GM08714 (cell line): Measurements from ENCODE around the gene CD72.

ENCODE experiments used
- H3K4me3 ChIP-seq: fragments of 200-500 bp; sonication (Bioruptor generic); 2 replicates; pipeline ENCODE4 v1.5.1; 2014; ENCODE audit warnings: mild to moderate bottlenecking, low read length, inconsistent platforms
- ZNF274 ChIP-seq: IDR thresholded peaks from 2 replicates; pipeline ENCODE4 v1.6.1; 2012; ENCODE audit warnings: mild to moderate bottlenecking, low read depth, low read length

CD72 gene

GRCh38 chr9:35618325-35618727 lies at the start of gene CD72:
CD72 (minus strand) TSS chr9:35618413; CDS start chr9:35618303, 110 bp downstream.
- TF ChIP-seq ZNF274 = no peak
- H3K4me3 ChIP-seq = peak within 1 kb of the TSS; percentile 44; the same call in 1 of the 2 replicates

DNA sequence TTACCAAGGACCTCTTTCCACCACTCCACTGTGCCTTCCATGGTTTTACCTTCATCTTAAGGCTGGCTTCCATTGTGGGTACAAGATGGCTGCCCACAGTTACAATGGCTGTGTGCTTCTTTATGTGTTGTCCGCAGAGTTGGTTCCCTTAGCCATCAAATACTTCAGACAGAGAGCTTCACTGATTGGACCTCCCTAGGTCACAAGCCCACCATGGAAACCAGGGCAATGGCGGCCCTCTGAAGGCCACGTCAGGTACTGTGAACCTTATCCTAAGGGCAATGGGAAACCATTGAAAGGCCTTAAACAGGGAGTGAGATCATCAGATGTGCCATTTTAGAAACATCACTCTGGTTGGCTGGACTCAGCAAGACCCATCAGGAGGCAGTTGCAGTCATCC lies 49.7 kb upstream of the CD72 start:
- no peak for TF ChIP-seq ZNF274
- no peak overlapping the region for H3K4me3 ChIP-seq

DNA sequence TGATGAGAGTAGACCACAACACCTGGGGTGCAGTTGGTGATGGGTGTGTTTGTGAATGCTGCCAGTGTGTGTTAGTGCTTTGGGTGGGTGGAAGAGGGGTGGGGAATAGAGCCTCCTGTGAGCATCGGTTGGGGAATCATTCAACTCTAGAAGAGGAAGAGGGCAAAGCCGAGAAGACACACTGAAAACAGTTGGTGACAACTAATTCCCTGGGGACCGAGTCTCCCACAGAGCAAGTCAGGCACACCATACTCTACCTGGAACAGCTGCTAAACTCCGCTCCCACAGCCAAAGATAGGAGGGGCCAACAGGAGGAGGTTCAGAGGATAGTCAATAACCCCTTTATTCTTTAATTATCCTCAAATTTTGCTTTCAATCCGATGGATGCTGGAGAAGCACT lies 48.3 kb upstream of the CD72 start:
- TF ChIP-seq ZNF274 = no peak
- H3K4me3 ChIP-seq = no peak overlapping the region

GRCh38 chr9:35666045-35666444 lies 47.8 kb upstream of the CD72 start:
- no peak overlapping the region for H3K4me3 ChIP-seq
- TF ChIP-seq ZNF274 = no peak

DNA sequence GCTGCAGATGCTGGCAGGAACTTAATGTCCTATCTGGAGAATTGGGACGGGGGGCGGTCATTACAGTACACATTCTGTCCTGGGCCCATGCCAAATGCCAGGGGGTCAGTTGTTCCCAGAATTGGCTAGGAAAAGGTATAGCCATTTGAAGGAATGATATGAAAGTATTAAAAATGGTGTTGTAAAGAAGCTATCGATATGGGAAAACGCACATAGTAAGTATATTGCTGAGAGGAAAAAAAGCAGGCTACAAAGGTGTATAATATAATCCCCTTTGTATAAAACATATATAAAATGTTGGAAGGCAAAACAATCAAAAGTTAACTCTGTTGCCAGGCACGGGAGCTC lies 47.2 kb upstream of the CD72 start:
- H3K4me3 ChIP-seq = peak overlapping the region; percentile 76; the same call in 1 of the 2 replicates
- no peak for TF ChIP-seq ZNF274

DNA sequence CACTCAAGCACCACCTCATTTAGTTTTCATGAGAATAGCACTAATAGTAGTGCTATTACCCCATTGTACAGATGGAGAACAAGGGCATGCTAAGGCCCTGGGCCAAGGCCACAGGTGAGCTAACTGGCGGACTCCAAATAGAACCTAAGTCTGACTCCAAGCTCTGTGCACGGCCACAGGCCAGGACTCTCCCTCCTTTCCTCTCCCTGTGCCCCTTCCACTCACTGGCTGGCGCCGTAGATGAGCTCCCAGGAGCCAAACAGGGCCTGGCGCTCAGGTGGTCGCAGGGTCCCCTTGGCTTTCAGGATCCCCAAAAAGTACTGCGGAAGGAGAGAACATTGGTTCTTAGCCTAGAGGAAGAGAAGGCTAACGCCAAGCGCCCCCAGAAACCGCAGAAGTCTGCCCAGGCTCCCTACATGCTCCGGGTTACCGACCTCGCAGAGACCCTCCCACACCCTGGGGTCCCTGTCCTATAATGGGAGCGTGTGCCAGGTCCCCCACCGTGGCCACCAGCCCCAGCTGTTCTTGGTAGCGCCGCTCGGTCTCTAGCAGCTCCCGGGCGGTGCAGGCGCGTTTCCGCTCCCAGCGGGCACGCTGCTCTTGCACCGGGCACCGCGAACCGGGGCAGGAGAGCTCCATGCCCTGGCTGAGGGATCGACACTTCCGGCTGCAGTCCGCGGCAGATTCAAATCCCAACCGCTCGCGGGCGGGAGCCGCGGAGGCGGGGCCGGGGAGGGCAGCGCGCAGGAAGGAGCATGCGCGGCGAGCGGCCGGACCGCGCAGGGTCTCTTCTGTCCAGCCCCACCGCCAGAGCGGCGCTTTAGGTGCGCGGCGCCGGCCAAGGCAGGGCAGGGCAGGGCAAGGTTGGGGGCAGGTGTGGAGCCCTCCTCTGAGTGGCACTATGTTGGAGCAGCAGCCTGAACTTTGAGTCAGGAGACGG lies 46.6 kb upstream of the CD72 start, which contains the start of gene ARHGEF39:
Gene ARHGEF39, minus strand, starts transcription at position 665 of the 940 bp plus-strand sequence. Its CDS starts 26 bp downstream, at position 639.
- peak within 1 kb of the TSS; percentile 76 for H3K4me3 ChIP-seq
- no peak for TF ChIP-seq ZNF274

GRCh38 chr9:35662437-35662836 lies 44.2 kb upstream of the CD72 start:
- no peak overlapping the region for H3K4me3 ChIP-seq
- no peak for TF ChIP-seq ZNF274

GRCh38 chr9:35661756-35662350 lies 43.6 kb upstream of the CD72 start:
- H3K4me3 ChIP-seq = no peak overlapping the region
- TF ChIP-seq ZNF274 = no peak

DNA sequence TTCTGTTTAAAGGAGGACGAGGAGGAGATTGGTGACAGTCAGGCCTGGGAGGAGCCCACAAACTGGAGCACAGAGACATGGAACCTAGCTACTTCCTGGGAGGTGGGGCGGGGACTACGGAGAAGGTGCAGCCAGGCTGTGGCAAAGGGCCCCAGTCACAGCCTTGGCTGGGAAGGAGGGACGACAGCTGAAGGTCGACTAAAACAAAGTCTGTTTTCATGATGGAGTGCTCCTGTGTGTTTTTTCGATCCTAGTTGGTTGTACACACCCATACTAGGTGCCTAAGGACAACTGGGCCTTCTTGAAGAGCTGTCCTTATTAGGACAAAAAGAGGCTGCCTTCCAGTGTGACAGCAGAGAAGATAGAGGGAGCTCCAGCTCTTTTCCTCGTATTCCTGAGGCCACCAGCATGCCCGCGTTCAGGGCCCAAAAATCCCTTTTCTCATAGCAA lies 42.8 kb upstream of the CD72 start:
- no peak for TF ChIP-seq ZNF274
- H3K4me3 ChIP-seq = no peak overlapping the region

- peak overlapping the region; percentile 79; the same call in 1 of the 2 replicates for H3K4me3 ChIP-seq
- TF ChIP-seq ZNF274 = no peak
Observed at GRCh38 chr9:35659340-35659739, 41.1 kb upstream of the CD72 start.

- TF ChIP-seq ZNF274 = no peak
- peak overlapping the region; percentile 79 for H3K4me3 ChIP-seq
Observed at GRCh38 chr9:35658968-35659220, 40.7 kb upstream of the CD72 start.

DNA sequence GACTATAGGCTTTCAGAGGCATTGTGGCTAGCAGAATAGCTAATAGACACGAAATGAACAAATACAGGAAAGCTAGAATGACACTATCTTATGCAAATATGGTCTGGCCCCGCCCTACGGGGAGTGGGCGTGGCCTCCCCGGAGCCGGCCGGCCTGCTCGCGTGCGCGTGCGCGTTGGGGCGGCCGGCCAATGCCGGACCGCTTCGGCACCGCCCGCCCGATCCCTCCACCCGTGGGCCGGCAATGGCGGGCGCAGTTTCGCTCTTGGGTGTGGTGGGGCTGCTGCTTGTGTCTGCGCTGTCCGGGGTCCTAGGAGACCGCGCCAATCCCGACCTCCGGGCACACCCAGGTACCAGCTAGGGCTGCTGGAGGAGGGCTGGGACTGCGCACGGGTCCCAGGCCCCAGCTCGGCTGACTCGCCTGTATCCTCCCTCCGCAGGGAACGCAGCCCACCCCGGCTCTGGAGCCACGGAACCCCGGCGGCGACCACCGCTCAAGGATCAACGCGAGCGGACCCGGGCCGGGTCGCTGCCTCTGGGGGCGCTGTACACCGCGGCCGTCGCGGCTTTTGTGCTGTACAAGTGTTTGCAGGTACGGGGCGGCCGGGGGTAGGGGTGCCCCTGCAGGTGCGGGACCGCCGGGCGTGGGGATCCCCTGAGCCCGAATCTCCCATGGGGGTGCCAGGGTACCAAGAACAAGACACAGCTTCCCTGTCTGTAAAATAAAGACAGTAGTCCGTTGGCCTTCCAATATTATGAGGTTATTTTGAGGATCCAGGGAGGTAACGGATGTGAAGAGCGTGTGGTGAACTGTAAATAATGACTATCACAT lies 40.1 kb upstream of the CD72 start, which contains the start of gene CCDC107:
Gene CCDC107, plus strand, starts transcription at position 156 of the 831 bp plus-strand sequence. Its CDS starts 88 bp downstream, at position 244.
- H3K4me3 ChIP-seq = peak within 1 kb of the TSS; percentile 79
- no peak for TF ChIP-seq ZNF274

DNA sequence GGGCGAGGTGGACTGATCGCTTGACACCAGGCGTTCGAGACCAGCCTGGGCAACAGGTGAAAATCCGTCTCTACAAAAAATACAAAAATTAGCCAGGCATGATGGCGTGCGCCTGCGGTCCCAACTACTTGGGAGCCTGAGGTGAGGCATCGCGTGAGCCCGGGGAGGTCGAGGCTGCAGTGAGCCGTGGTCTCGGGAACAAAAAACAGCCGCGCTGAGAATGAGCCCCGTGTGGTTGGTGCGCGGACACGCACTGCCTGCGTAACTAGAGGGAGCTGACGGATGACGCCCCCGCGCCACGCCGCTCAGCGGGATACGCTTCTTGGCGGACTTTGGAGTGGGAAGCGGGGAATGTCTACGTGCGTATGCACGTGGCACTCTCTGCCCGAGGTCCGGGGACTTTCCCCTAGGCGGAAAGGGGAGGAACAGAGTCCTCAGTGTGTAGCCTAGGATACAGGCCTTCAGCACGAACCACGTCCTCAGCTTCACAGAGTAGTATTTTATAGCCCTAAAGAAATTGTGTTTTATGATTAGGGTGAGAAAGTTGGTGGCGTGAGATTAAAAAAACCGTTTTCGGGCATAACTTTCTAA lies 39.4 kb upstream of the CD72 start, which contains the start of gene RMRP:
Gene RMRP, minus strand, starts transcription at position 474 of the 591 bp plus-strand sequence.
- TF ChIP-seq ZNF274 = no peak
- H3K4me3 ChIP-seq = peak within 1 kb of the TSS; percentile 79
